HG03159 (cell line): ENCODE results near the gene COL18A1.
"Not testable (repeated sequence)": the region's sequence is repeated elsewhere in the genome, so short reads cannot be mapped to it uniquely, and the experiment has no call there.

Experiments used
- ATAC-seq: cut with Tn5 transposase; IDR thresholded peaks from one replicate; pipeline ENCODE4 v1.9.1; 2021; ENCODE audit warnings: mild to moderate bottlenecking, moderate library complexity; ENCODE audit not compliant: unreplicated experiment

COL18A1 gene

GRCh38 chr21:45488931-45489721 lies 84.2 kb downstream of the COL18A1 start:
- ATAC-seq = no peak

GRCh38 chr21:45489722-45489982 lies 84.7 kb downstream of the COL18A1 start:
- no peak for ATAC-seq

- ATAC-seq = no peak
These were observed 85.2 kb downstream of the COL18A1 start for GRCh38 chr21:45490049-45490731.

- ATAC-seq = no peak
These were observed 86.1 kb downstream of the COL18A1 start for GRCh38 chr21:45491056-45491455.

GRCh38 chr21:45491623-45492022 lies 86.7 kb downstream of the COL18A1 start:
- no peak for ATAC-seq

- ATAC-seq = no peak
These were observed 87.8 kb downstream of the COL18A1 start for GRCh38 chr21:45492765-45493164.

- no peak for ATAC-seq
These were observed 88.5 kb downstream of the COL18A1 start for GRCh38 chr21:45493401-45494001.

GRCh38 chr21:45494135-45494850 lies 89.3 kb downstream of the COL18A1 start:
- ATAC-seq = no peak

GRCh38 chr21:45494851-45495680 lies 90.1 kb downstream of the COL18A1 start:
- no peak for ATAC-seq

GRCh38 chr21:45496151-45496967 lies 91.4 kb downstream of the COL18A1 start:
- ATAC-seq = no peak

GRCh38 chr21:45496968-45497845 lies 92.2 kb downstream of the COL18A1 start:
- no peak for ATAC-seq

- ATAC-seq = no peak
These were observed 93.1 kb downstream of the COL18A1 start for GRCh38 chr21:45497846-45498645.

- no peak for ATAC-seq
These were observed 93.7 kb downstream of the COL18A1 start for GRCh38 chr21:45498646-45499000.

- no peak for ATAC-seq
These were observed 94.3 kb downstream of the COL18A1 start for GRCh38 chr21:45499201-45499750.

- ATAC-seq = no peak
These were observed 95.1 kb downstream of the COL18A1 start for GRCh38 chr21:45499970-45500577.

- ATAC-seq = not testable (repeated sequence)
These were observed 96.4 kb downstream of the COL18A1 start for GRCh38 chr21:45501081-45502005.
